GM12865 (cell line): ENCODE results near the gene IL10RB.

ENCODE experiments used
- DNase-seq: peaks from one replicate; pipeline ENCODE4 v3.0.0; 2010; ENCODE audit warnings: low read depth
- H3K4me3 ChIP-seq: 2 replicates; pipeline ENCODE4 v1.5.1; 2011; ENCODE audit warnings: mild to moderate bottlenecking, low read depth, low read length, control low read depth
- TF ChIP-seq, protein P1 (sequence below): IDR thresholded peaks from 2 replicates; pipeline ENCODE4 v1.5.1; 2011; ENCODE audit warnings: low read length, control low read depth, low read depth, inconsistent platforms; ENCODE audit not compliant: insufficient read depth; ENCODE audit errors: missing control alignments

Gene IL10RB

DNA sequence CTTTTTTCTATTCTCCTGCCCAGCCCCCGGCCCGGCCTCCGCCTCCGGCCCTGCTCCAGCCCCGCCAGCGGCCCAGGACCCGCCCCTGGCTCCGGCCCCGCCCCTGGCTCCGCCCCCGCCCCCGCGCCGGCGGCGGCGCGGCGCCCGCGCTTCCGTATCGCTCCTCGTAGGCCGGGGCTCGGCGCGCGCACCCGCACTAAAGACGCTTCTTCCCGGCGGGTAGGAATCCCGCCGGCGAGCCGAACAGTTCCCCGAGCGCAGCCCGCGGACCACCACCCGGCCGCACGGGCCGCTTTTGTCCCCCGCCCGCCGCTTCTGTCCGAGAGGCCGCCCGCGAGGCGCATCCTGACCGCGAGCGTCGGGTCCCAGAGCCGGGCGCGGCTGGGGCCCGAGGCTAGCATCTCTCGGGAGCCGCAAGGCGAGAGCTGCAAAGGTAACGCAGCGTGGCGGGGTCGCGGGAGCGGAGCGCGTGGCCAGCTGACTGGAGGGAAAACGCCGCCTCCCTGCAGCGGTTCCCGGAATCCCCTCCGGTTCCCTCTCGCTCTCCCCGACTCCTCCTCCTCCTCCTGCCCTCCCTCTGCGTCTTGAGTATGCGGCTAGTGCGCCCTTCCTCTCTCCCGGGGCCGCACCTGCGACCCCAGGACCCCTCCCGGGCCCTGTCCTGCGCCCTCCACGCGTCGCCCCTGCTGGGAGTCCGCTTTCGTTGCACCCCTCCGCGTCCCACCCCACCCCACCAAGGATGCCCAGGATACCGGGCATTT lies 36.2 kb upstream of the IL10RB start, which contains the start of gene IFNAR2:
Gene IFNAR2 (plus strand): TSS at position 155 of the 761 bp plus-strand sequence. CDS start 11,985 bp downstream, outside the sequence.
- DNase-seq, result peak; percentile 81
- TF ChIP-seq, protein P1, sequence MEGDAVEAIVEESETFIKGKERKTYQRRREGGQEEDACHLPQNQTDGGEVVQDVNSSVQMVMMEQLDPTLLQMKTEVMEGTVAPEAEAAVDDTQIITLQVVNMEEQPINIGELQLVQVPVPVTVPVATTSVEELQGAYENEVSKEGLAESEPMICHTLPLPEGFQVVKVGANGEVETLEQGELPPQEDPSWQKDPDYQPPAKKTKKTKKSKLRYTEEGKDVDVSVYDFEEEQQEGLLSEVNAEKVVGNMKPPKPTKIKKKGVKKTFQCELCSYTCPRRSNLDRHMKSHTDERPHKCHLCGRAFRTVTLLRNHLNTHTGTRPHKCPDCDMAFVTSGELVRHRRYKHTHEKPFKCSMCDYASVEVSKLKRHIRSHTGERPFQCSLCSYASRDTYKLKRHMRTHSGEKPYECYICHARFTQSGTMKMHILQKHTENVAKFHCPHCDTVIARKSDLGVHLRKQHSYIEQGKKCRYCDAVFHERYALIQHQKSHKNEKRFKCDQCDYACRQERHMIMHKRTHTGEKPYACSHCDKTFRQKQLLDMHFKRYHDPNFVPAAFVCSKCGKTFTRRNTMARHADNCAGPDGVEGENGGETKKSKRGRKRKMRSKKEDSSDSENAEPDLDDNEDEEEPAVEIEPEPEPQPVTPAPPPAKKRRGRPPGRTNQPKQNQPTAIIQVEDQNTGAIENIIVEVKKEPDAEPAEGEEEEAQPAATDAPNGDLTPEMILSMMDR, result no peak
- peak within 1 kb of the TSS; percentile 69 for H3K4me3 ChIP-seq

DNA sequence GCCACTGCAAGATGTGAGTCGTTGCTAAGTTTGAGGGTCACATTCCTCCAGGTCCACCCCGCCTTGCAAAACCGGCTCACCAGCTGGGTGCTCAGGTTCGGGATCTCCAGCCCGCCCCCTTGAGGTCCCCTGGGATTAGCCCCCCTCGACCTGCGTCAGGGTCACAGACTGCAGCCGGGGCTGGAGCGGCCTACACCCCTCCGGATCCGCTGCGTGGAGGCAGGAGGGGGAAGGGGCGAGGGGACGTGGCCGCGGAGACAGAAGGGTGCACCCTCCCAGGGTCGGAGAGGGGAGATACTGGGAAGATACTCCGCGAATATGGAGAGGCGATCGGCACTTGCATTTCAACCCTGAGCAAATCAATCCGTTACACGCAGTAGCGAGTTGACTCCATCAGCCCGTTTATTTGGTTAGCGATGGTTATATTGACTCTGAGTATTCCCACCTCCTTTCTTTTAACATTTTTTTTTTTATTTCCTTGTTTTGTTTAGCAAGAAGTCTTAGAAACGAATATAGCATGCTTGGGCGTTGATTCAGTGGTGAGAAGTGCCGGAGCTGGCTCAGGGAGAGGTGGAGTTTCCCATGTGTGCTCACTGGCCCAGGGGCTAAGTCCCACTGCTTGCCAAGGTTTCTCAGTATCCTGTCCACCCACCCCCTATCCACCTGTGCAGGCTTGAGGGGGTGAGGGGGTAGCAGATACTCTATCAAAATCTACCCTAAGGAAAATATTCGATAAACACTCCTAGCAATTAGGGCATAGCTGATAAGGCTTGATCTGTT lies 35.4 kb upstream of the IL10RB start:
- TF ChIP-seq, protein P1, result no peak
- DNase-seq, result peak; percentile 84
- H3K4me3 ChIP-seq, result peak overlapping the region; percentile 69

DNA sequence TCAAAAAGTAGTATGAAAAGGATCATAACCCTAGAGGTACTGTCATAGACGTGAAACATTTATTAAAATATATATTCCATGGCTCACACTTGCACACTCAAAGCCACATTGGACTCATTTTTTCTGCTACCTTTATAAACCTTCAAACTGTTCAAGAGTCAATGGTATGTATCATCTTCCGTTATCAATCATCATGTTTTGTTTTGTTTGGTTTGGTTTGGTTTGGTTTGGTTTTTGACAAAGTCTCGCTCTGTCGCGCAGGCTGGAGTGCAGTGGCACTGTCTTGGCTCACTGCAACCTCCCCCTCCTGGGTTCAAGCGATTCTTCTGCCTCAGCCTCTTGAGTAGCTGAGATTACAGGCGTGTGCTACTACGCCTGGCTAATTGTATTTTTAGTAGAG lies 34.6 kb upstream of the IL10RB start:
- H3K4me3 ChIP-seq, result peak overlapping the region; percentile 69
- DNase-seq, result peak; percentile 71
- TF ChIP-seq, protein P1, result no peak

DNA sequence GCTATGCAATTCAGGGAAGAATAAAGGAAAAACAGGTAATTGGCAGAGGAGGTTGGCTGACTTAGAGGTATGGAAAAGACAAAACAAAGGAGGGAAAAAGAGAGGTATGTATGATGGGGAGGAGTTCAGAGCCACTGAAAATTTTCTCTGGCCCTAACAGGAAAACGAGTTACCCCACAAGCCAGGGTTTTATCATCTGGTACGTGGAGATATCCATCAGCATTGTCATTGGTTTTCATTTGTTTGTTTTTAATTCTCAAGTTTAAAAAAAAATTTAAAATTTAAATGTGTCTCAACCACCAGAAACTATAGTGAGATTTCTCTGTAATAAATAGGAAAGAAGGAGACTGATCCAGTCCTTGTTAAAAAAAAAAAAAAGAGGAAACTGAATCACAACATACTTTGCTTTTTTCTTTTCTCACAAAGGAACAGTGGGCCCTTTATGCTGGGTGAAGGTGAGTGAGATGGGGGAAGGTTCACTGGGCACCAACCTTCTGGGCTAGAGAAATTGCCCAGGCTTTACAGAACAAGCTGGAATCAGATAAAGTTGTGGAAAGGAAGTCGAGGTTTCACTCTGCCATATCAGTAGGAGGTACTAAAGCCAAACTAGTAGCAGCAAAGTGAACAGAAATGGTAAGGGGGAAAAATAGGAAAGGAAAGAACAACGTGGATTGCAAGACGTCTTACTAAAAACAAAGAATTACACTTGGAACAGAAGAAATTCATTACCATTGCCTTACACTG lies 33.7 kb upstream of the IL10RB start:
- H3K4me3 ChIP-seq, result peak overlapping the region; percentile 69
- DNase-seq, result no peak
- TF ChIP-seq, protein P1, result no peak

DNA sequence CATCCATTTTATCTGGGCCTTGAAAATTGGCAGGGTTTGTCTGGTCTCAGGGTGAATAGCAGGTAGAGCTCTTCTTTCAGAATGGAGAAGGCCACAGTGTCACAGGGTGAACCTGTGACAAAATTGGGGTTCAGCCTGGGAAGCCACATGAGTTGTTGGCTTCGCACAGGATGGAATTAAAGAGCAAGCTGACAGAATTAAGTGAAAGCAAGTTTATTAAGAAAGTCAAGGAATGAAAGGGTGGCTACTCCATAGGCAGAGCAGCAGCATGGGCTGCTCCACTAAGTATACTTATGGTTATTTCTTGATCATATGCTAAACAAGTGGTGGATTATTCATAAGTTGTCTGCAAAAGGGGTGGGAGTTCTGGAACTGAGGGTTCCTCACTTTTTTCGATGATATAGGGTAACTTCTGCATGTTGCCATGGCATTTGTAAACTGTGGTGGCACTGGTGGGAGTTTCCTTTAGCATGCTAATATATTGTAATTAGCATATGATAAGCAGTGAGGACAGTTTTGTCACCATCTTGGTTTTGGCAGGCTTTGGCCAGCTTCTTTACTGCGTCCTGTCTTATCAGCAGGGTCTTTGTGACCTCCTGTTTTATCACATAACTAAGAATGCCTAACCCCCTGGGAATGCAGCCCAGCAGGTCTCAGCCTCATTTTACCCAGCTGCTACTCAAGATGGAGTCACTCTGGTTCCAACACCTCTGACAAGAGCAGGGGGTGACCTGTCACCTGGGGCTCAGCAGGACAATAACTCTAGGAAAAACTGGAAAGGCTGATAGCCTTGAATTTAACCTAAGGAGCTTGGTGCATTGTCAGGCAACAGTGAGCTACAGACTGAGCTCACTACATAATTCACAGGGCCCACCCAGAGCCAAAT lies 31.3 kb upstream of the IL10RB start:
- DNase-seq, result peak; percentile 31
- TF ChIP-seq, protein P1, result no peak
- H3K4me3 ChIP-seq, result peak overlapping the region; percentile 15; the same call in 1 of the 2 replicates
